Heart left ventricle (tissue), 13 donors: Measurements from ENCODE around the gene ZYG11B.

Experiments used
- CTCF ChIP-seq, 12 donors: fragments of 200-600 bp; sonication (generic) in 4 of 12; IDR thresholded peaks; one replicate each; pipeline versions ENCODE4 v1.5.0 to v1.8.0; 2018 to 2022; ENCODE audit warnings: antibody characterized with exemption in 12 of 12, mild to moderate bottlenecking in 5 of 12
- POLR2A ChIP-seq, 2 donors: fragments of 450-650 bp; IDR thresholded peaks; one replicate each; pipeline ENCODE4 v1.6.1; 2017; ENCODE audit warnings: antibody characterized with exemption in 2 of 2, mild to moderate bottlenecking in 2 of 2, moderate library complexity in 2 of 2
- donor health status: ischemic (EF 13 %, LVEDD 7.1; RV severe dilation, severe dysfunction).
- donor health status: DM: no; HTN: yes; CAD: no.
- donor health status: DM: no; HTN: no; CAD: no.
- donor health status: ischemic (EF 25% LVEDD 6.9; RV normal size, moderate dysfunction).
- donor health status: ischemic (EF 25% LVEDD 5.7; RV mildly dilated, moderate dysfunction).
- donor health status: ischemic (EF 35%, LVEDD 5.7; RV mildly dilated, moderate dysfunction).
- donor health status: nonischemic (EF 11% LVEDD 7.7; RV severe dilation, severe dysfunction).
- donor health status: DM: yes; HTN: yes; CAD: no.
- donor health status: PGD.
- donor health status: ischemic (EF 29% LVEDD 5.4; RV normal size, mild dysfunction).
- donor health status: nonischemic (EF 23%, LVEDD 6.1; RV moderate dilation, normal function).

DNA sequence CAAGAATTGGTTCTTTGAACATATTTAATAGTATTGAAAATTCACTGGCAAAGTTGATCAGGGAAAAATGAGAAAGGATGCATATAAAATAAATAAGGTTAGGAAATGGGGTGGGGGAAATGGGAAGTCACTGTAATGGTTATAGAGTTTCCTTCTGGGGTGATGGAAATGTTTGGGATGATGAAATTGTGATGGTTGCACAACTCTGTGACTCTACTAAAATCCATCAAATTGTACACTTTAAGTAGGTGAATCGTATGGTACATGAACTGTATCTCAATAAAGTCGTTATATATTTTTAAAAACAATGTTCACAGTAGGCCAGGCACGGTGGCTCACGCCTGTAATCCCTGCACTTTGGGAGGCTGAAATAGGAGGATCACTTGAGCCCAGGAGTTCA lies 59.9 kb downstream of the ZYG11B start:
- TF ChIP-seq CTCF (IDR thresholded peaks at IDR 0.05) (no peak), POLR2A (IDR thresholded peaks at IDR 0.05) (no peak)
